ENCODE results near the gene TRIO.

The TRIO gene

DNA sequence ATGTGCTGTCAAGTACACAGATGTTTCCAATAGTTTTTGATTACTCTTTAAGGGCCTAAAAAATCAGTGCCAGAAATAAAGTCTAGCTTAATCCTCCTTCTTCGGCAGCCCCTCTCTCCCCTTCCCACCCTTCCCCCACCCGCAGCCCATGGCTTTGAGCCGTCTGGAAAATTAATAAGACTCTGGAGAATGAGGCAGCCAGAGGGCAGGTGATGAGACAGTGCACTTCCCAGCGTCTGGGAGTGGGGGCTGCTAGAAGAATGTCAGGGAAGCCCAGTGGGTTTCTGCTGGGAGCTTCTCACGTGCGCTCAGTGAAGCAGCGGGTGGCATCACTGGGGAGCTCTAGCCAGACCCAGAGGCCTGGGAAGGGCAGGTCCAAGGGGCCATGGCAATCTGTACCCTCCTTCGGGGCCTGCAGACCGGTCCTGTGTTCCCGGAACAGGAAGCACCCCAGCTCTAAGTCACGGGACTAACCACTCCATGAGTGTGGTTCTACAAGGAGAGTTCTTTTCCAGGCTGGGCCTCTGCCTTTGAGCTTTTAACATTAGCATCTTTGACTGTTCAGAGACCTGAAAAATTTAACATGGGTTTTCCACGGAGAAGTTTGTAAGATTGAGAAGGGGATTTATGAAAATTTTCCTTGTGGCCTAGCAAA, 273.6 kb downstream of the TRIO start:
- Histone ChIP-seq H3K9me3 (ENCODE audit: control insufficient read depth, insufficient read depth, low read depth, low read length) (no peaks in the 10 kb centered on the region), H3K27ac (ENCODE audit: extremely low read depth, low read depth, low read length) (no peak overlapping the region), H3K36me3 (ENCODE audit: control insufficient read depth in 2 of 2, insufficient read depth in 1 of 2, low read length in 2 of 2) (peaks cover 27 to 68% of the 10 kb centered on the region in 2 experiments), H3K4me3 (ENCODE audit: low read depth, low read length) (no peak overlapping the region), H3K4me1 (ENCODE audit: control insufficient read depth, insufficient read depth, low read length) (no peaks in the 10 kb centered on the region)
- ChIA-PET POLR2A (no interaction called here), CTCF (interaction anchor here (0.5 to 1.3 kb wide), 3 partner anchors 15 to 1631 kb away, joined by 3 to 4 read pairs (median 3); no protein-coding TSS in a partner anchor)
- TF ChIP-seq GLI2 (tag by site-specific recombination; IDR thresholded peaks at IDR 0.05; ENCODE audit: borderline replicate concordance, low read depth) (no peak), ZFP69B (tag by site-specific recombination; IDR thresholded peaks at IDR 0.05) (no peak), ZNF16 (tag by site-specific recombination; IDR thresholded peaks at IDR 0.05; ENCODE audit: low read depth) (no peak), ZNF48 (tag by site-specific recombination; IDR thresholded peaks at IDR 0.05) (no peak), MEIS1 (CRISPR knock-in tag; IDR thresholded peaks at IDR 0.05; ENCODE audit: borderline replicate concordance) (no peak), MYNN (tag by site-specific recombination; IDR thresholded peaks at IDR 0.05; ENCODE audit: borderline replicate concordance) (no peak), ZNF266 (tag by site-specific recombination; IDR thresholded peaks at IDR 0.05; ENCODE audit: low read depth) (no peak), OSR2 (tag by site-specific recombination; IDR thresholded peaks at IDR 0.05) (no peak), ZNF624 (tag by site-specific recombination; IDR thresholded peaks at IDR 0.05) (no peak), ZNF629 (tag by site-specific recombination; IDR thresholded peaks at IDR 0.05) (no peak), ZNF404 (tag by site-specific recombination; IDR thresholded peaks at IDR 0.05) (no peak), ZNF121 (tag by site-specific recombination; IDR thresholded peaks at IDR 0.05) (no peak)
- TF ChIP-seq, protein P1, sequence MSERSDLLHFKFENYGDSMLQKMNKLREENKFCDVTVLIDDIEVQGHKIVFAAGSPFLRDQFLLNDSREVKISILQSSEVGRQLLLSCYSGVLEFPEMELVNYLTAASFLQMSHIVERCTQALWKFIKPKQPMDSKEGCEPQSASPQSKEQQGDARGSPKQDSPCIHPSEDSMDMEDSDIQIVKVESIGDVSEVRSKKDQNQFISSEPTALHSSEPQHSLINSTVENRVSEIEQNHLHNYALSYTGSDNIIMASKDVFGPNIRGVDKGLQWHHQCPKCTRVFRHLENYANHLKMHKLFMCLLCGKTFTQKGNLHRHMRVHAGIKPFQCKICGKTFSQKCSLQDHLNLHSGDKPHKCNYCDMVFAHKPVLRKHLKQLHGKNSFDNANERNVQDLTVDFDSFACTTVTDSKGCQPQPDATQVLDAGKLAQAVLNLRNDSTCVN (tag by site-specific recombination; optimal IDR thresholded peaks at IDR 0.05), result no peak
- TF ChIP-seq, protein P2, sequence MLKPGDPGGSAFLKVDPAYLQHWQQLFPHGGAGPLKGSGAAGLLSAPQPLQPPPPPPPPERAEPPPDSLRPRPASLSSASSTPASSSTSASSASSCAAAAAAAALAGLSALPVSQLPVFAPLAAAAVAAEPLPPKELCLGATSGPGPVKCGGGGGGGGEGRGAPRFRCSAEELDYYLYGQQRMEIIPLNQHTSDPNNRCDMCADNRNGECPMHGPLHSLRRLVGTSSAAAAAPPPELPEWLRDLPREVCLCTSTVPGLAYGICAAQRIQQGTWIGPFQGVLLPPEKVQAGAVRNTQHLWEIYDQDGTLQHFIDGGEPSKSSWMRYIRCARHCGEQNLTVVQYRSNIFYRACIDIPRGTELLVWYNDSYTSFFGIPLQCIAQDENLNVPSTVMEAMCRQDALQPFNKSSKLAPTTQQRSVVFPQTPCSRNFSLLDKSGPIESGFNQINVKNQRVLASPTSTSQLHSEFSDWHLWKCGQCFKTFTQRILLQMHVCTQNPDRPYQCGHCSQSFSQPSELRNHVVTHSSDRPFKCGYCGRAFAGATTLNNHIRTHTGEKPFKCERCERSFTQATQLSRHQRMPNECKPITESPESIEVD (tag by site-specific recombination; IDR thresholded peaks at IDR 0.05), result no peak

DNA sequence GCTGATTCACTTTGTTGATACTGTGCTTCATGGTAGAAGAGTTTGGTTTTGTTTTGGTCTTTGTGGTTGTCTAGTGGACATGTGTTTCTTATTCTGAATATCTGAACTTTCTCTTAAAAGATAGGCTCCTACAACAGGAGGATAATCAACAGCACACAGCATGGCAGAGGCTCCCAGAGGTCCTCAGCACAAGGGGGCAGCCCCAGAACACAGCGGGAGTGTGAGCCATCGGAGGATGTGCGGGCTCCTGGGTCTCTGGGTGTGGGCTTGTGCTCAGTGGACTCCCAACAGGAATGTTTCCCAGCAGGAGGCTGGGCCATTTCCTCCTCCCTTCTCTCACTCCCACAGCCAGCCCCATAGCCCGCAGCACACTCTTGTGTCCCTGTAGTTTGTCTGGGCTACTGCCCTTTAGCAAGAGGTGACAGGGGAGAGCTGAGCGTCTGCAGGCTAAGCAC, 274.2 kb downstream of the TRIO start:
- no peak for TF ChIP-seq ZNF514 (tag by site-specific recombination; IDR thresholded peaks at IDR 0.05)
- no peak for TF ChIP-seq ZNF843 (tag by site-specific recombination; IDR thresholded peaks at IDR 0.05)
- peak; percentile 96 for TF ChIP-seq ZIC2 (tag by site-specific recombination; IDR thresholded peaks at IDR 0.05)
- peaks cover 23 to 70% of the 10 kb centered on the region in 2 experiments for H3K36me3 ChIP-seq (ENCODE audit: control insufficient read depth in 2 of 2, insufficient read depth in 1 of 2, low read length in 2 of 2)
- ChIA-PET POLR2A (no interaction called here), CTCF (interaction anchor here (0.6 to 1.3 kb wide), 3 partner anchors 20 to 214 kb away, joined by 3 to 4 read pairs (median 4); no protein-coding TSS in a partner anchor)
- no peak overlapping the region for H3K4me3 ChIP-seq (ENCODE audit: low read depth, low read length)
- H3K27ac ChIP-seq (ENCODE audit: extremely low read depth, low read depth, low read length), result no peak overlapping the region
- no peaks in the 10 kb centered on the region for H3K9me3 ChIP-seq (ENCODE audit: control insufficient read depth, insufficient read depth, low read depth, low read length)
- no peaks in the 10 kb centered on the region for H3K4me1 ChIP-seq (ENCODE audit: control insufficient read depth, insufficient read depth, low read length)

DNA sequence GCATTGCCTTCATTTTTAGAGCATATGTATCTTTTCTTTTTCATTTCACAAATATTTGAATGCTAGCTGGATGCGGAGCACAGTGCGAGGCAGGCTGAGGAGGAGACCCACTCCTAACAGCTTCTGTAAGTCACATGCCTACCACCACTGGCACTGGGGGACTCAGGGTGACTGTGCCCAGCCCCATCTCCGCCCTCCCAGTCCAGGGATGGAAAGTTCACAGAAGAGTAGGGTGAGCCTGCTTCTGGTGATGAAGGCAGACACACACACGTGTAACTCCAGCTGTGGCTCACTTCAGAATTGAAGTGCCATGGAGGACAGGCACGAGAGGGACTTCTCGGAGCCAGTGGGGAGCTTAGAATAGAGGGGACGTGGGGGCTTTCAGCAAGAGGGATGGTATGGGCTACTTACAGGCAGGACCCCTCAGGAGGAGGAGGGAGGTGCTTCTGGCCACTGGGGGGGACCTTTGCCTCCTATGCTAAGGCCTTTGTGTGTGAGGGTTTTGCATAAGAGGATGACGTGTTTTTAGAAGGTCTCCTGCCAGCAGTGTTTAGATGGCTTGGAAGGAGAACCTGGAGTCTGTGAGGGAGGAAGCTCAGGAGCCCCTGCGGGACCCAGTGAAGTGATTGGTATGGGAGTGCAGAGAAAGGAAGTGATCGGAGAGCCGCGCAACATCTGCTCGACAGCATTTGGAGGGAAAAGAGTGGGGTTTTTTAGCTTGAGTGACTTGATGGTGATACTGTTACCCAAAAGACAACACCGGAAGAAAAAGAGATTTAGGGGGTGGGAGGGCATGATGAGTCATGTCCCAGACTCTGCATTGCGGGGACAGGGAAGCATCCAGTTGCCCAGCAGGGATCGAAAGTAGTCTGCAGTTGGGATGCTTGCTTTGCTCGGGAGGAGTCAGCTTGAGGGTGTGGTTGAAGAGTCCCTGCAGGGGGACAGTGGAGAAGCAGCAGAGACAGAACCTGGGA, 274.9 kb downstream of the TRIO start:
- CTCF ChIA-PET, result interaction anchor here (0.6 to 2.0 kb wide), 6 partner anchors 18 to 213 kb away, joined by 3 to 8 read pairs (median 4); no protein-coding TSS in a partner anchor
- no peak overlapping the region for H3K27ac ChIP-seq (ENCODE audit: extremely low read depth, low read depth, low read length)
- TF ChIP-seq ZIC2 (tag by site-specific recombination; IDR thresholded peaks at IDR 0.05), result peak; percentile 49; the same call in 1 of the 2 replicates
- TF ChIP-seq ZNF768 (tag by site-specific recombination; IDR thresholded peaks at IDR 0.05), result no peak
- POLR2A ChIA-PET, result no interaction called here
- H3K4me3 ChIP-seq (ENCODE audit: low read depth, low read length), result no peak overlapping the region
- H3K36me3 ChIP-seq (ENCODE audit: control insufficient read depth in 2 of 2, insufficient read depth in 1 of 2, low read length in 2 of 2), result peaks cover 27 to 69% of the 10 kb centered on the region in 2 experiments
- H3K9me3 ChIP-seq (ENCODE audit: control insufficient read depth, insufficient read depth, low read depth, low read length), result no peaks in the 10 kb centered on the region
- H3K4me1 ChIP-seq (ENCODE audit: control insufficient read depth, insufficient read depth, low read length), result no peaks in the 10 kb centered on the region
